OCI-M2 (cell line): ENCODE results near the gene FAM168B.
"Not testable (repeated sequence)": the region's sequence is repeated elsewhere in the genome, so short reads cannot be mapped to it uniquely, and the experiment has no call there.

Experiments
- DNase-seq: peaks from one replicate; lab custom pipeline; 2025; ENCODE audit not compliant: unreplicated experiment; lab: John Stamatoyannopoulos, UW

Gene FAM168B

DNA sequence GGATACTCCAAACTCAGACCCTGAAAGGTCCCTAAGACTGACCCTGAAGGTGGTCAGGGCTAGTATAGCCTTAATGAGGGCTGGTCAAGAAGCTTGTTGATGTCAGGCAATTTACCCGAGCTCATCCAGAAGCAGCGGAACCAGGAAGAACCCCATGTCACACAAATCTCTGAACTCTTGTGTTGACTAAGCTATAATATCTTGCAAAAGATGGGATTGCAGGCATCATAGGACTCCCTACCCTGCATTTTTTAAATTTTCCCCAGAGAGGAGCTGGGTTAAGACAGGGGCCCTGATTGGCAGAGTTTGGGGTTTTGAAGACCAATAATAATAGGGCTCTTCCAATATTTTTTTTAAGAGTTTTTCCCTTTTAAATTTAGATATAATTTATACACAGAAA, 9.9 kb upstream of the FAM168B start:
- DNase-seq: no peak

DNA sequence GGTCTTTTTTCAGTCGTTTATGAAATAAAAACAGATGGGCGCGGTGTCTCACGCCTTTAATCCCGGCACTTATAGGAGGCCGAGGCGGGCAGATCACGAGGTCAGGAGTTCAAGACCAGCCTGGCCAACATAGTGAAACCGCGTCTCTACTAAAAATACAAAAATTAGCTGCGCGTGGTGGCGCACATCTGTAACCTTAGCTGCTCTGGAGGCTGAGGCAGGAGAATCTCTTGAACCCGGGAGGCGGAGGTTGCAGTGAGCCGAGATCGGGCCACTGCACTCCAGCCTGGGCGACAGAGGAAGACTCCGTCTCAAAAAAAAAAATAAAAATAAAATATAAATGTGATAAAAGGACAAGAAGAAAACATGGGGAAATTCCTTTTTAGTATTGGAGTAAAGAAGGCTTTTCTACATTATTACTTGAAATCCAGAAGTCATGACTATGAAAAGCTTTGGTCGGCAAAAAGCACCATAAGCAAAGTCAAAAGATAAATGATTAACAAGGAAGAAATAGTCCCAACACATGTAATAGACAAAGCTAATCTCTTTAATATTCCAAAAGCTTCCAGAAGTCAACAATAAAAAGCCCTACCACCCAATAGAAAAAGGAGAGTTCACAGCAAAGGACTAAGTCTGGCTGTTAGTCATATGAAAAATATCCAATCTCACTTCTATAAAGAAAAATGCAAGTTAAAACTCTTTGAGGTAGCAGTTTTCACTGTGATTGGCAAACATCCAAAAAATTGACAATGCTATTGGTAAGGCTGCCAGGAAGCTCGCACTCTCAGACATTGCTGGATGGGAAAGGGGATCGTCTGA, 1.4 kb upstream of the FAM168B start:
- no peak for DNase-seq

DNA sequence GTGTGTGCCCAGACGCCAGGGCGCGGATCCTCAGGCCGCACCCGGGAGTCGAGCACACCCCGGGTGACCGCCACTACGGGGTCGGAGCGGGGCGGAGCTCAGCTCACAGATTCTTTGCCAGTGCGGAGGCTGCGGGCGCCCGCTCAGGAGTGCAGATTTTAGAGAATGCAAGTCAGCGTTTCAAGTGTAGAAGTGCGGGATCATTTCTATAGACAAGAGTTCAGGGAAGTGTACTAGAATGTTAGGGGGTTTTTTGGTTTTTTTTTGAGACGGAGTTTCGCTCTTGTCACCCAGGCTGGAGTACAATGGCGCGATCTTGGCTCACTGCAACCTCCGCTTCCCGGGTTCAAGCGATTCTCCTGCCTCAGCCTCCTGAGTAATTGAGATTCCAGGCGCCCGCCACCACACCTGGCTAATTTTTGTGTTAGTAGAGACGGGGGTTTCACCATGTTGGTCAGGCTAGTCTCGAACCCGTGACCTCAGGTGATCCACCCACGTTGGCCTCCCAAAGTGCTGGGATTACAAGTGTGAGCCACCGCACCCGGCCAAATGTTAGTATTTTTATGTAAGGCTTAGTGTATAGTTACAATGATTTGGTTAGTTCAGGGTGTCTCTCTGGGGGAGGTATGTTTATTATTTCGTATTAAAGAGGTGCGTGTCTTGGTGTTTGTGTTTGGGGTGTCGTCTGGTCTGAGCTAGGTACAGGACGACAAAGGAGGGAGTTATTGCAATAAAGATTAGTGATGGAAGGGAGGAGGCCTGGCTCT, 619 bp upstream of the FAM168B start:
- DNase-seq: no peak

DNA sequence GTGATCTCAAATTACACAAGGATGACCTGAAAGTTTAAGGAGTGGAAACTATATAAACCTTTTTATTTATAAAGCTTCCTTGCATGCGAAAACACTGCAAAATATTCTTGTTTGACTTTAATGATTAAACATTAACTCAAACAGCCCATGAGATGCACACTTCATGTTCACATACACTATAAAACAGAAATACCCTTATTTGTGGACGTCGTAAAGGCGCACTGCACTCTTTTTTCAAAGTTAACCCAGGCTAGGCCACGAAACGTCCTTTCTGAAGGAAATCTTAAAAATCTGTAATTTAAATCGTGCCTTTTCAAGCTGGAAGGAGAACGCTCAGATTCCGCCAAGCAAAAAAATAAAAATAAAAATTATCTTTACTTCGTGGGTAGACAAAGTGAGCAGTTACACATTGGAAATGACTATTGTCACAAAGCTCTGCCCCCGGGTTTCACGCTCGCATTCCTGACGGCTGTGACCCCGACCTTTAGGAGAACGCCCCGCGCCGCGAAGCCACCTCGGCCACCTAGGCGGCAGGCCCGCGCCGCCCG, 728 bp downstream of the FAM168B start:
- DNase-seq: no peak

DNA sequence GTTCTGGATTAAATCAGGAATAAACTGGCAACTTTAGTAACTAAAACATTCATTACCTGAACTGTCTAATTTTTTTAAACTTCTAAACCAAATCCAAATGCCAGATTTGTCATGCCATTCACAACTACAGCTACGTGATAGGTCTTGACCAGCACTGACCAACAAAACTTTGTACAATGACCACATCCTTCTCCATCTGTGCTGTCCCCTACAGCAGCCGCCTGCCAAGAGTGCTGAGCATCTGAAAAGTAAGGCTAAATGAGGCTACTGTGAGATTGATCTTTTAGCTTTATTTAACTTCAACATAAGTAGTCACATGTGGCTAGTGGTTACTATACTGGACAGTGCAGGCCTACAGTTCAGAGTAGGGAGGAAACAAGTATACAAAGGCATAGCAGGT, 7.6 kb downstream of the FAM168B start:
- no peak for DNase-seq

DNA sequence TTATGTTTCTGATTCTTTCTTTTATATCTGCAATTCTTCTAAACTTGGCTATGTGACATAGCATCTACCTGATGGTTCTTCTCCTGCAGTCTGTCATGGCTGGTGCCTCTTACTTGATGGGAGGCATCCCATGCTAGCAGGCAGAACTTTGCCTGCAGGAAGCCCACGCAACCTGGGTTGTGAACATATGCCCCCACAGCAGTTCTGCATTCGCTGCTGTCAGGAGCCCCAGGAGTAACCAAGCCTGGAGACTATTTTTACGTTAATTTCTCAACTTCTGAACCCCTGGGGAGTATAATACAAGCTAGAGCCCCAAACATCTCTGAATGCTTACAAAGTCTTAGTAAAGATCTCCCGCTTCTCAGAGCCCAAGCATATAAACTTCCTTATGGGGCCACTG, 12.1 kb downstream of the FAM168B start:
- DNase-seq: no peak

DNA sequence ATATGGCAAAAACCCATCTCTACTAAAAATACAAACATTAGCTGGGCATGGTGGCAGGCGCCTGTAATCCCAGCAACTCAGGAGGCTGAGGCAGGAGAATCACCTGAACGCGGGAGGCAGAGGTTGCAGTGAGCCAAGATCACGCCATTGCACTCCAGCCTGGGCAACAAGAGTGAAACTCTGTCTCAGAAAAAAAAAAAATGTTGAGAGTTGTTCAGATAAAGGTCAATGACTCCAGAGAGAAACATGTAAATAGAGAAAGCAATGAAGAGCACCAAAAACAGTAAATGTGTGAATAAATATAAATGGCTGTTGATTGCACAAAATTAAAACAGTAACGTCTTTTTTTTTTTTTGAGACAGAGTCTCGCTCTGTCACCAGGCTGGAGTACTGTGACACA, 13.3 kb downstream of the FAM168B start:
- DNase-seq: not testable (repeated sequence)

DNA sequence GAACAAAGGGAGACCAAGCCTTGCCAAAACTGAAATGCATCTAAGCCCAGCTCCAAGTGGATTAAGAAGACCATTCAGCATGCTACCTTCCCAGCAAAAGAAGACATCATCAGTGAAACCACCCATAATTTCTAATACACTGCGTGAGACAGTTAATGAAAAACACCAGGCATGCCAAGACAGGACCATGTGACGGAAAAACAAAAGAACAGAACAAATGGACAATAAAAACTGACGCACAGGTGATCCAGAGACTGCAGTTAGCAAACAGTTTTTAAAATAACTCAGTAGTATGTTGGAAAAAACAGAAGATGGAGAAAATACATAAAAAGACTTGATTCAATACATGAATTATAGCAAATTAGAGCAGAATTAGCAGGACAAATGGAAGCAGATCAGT, 15.3 kb downstream of the FAM168B start:
- no peak for DNase-seq

DNA sequence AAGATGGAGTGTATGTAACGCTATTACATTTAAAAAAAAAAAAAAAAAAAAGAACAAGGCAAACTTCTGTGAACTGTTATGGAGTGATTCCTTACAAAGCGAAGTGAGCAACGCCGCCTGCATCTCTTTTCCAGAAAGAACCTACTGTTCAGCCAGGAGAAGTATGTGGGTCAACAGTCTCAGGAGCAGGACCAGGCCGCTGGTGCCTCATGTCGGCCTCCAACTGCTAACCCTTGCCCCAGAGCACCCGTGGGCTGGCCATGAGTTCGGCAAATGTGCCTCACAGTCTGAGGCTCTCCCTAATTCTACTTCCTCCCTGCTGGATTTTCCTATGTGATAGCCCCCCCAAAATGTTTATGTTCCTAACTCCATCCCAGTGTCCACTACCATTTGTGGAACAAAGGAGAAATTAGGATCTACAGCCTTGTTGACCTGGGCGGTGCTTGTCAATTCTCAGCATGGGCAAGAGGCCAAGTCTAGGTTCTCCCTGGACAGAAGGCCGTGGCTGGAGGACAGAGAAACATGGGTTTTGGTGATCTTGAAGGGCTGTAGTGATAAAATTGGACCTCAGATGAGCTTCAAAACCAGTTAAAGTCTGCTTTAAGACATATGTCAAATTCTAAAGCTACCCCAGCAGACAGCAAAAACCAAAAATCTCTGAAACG, 15.9 kb downstream of the FAM168B start:
- DNase-seq: no peak

DNA sequence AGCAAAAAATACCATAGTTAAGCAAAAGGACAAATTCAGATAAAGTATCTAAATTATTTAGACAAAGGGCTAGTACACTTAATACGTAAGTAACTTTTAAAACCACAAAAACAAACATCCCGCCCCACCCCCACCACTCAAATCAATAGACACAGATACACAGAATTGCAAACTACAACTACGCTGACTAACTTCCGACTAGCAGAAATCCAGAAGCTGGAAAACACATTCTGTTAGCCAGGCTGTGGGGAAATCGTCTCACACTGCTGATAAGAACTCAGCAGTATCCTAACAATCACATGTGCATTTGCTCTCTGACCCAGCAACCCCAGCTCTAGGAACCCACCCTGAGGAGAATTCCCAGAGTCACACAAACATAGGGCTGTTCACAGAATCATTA, 16.6 kb downstream of the FAM168B start:
- no peak for DNase-seq

DNA sequence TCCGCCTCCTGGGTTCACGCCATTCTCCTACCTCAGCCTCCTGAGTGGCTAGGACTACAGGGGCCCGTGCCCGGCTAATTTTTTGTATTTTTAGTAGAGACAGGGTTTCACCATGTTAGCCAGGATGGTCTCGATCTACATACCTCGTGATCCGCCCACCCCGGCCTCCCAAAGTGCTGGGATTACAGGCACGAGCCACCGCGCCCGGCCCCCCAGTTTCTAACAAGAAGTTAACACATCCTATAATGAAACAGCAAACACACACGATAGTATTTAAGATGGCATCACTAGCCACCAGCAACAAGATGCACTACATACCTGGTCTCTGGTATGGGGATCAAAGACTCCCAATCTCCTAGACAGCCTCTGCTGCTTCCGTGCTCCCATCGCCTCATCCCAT, 17.7 kb downstream of the FAM168B start:
- not testable (repeated sequence) for DNase-seq

DNA sequence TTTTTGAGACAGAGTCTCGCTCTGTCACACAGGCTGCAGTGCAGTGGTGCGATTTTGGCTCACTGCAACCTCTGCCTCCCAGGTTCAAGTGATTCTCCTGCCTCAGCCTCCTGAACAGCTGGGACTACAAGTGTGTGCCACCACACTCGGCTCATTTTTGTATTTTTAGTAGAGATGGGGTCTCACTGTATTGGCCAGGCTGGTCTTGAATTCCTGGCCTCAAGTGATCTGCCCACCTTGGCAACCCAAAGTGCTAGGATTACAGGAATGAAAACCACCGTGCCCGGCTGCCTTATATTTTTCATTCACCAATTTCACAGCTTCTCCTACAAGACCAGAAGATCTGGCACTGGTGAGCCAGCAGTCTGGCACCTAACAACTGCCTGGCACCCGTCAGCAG, 25.1 kb downstream of the FAM168B start:
- not testable (repeated sequence) for DNase-seq

DNA sequence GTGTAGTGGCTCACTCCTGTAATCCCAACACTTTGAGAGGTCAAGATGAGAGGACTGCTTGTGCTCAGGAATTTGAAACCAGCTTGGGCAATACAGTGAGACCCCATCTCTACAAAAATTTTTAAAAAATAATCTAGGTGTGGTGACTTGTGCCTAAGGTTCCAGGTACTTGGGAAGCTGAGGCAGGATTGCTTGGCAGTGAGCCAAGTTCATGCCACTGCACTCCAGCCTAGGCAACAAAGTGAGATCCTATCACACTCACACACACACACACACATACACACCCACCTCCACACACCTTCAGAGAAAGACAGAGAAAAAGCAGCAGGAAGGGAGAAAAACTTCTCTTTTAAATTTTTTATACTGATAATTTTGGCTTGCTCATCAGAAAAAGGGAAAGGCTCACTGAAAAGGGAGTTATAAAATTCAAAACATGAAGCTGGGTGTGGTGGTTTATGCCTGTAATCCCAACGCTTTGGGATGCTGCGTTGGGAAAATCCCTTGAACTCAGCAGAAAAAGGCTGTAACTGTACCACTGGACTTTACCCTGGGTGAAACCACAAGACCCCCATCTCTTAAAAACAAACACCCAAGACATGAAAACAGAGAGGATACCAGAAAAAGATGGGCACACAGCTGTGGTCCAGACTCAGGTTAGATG, 25.7 kb downstream of the FAM168B start:
- DNase-seq: no peak

DNA sequence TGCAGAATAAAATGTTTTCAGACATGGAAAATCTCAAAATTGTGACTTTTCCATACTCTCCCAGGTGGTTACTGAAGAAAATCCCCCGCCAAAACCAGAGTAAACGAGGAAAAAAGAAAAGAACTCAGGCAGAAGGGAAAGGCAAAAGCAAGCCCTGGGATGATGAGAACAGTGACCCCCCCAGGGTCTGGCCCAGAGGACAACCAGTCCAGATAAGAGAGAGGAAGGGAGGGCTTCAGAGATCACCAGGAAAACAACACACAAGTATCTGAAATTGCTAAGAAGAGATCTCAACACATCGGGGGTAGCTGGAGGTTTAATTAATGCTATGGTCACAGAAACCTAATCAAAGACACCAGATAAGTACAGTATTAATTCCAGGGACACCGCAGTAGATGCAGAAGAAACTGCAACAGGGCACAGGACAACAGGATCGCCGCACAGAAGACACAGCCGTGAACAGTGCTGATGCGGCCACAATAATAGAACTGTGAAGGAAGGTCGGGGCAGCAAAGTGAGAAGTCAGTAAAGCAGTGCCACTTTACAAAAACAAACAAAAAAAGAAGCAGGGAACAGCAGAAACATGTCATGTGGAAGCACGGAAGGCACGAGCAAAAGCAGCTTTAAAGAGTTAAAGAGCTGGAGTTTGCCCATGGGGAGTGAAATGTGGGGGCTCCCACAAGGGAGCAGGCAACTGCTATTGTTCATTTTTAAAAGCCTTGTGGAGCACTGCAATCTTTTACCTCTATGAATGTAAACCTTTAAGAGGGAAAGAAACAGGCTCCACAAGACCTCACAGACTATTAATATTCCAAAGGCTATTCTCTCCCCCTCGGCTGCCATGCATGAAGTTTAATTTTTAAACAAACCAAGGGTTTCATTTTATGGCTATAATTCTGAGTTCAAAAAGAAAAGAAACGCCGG, 28.4 kb downstream of the FAM168B start:
- DNase-seq: no peak

DNA sequence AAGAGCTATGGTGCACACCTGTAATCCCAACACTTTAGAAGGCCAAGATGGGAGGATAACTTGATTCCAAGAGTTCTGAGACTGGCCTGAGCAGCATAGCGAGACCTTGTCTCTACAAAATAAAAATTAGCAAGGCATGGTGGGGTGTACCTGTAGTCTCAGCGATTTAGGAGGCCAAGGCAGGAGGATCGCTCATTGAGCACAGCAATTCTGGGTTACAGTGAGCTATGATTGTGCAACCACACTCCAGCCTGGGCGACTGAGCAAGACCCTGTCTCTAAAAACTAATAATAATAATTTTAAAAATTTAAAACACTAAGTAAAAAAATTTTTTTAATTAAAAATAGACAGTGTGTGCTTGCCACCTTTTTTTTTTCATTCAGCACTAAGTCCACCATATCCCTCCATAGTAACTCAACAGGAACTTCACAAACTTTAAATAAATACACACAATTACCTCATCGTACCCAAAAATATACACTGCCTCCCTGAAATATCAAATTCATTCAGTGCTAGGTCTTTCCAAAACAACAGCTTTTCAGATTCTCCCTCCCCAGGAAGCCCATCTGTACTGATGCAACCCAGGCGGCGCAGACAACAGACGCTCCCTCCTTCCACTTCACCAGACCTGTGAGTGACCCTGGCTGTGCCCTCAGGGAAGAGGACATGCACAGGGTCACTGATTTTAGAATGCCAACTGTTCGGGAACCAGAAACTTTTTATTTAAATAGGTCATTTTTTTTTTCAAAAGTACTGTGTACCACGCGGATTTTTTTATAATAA, 29.6 kb downstream of the FAM168B start:
- no peak for DNase-seq

DNA sequence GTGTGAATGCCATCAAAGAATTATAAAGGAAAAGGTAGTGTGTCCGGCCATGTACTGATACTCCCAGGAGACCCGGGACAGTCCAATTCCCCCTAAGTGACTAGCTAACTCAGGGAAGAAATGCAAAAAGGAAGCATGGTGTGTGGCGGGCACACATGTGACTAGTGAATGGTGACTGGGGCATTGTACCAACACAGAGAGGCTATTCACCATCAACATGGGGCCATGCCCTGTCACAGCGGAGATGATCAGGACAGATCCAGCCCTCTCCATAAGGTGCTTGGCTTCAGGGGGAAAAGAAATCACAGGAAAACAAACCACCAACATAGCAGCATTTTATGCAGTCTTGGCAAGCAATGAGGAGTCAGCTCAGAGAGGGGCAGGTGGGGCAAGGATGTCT, 34.3 kb downstream of the FAM168B start:
- no peak for DNase-seq

DNA sequence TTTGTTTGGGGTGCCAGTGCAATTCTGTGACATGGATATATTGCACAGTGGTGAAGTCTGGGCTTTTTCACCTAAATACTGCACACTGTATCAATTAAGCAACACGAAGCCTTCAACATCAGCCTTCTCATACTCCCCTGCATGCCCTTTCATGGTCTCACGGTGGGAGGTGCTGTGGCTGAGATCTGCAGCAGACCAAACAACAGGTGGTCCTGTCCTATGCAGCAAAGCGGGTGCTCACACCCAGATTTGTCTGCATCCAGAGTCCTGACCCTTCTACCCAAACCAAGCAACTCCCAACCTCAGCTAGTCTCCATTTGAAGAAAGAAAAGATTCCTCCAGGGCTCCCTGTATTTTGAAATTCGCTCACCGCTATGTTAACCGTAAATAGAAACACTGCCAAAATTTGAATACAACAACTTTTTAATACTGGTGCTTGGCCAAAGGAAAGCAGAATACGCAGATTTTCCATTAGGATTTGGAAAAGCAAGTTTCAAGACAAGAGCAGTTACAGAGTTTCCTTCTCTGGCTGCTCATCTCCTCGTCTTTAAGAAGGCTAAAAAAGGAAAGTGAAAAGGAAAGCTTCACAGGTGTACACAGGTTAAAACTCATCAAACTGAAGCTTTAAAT, 34.9 kb downstream of the FAM168B start:
- DNase-seq: no peak

DNA sequence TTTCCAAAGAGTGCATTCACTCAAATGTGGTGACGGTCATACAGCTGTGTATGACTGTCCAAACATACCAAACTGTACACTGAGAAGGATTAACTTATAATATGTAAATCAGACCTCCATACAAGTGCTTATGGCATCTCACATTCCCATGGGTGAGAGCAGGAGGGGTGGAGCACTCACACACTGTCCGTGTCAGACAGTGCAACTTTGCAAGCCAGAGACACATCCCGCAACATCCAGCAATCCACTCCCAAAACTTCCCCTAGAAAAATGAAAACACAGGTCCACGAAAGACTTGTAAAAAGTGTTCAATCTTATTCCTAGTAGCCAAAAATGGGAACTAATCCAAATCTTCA, 36.4 kb downstream of the FAM168B start:
- DNase-seq: no peak
